DOHH2 (cell line): ENCODE results near the gene HNF1A.

Experiments used
- H3F3A ChIP-seq: fragments of 200-600 bp; sonication (generic), shearing (Covaris generic); 2 replicates; pipeline ENCODE4 v1.6.0; 2016; ENCODE audit warnings: antibody characterized with exemption, mild to moderate bottlenecking; ENCODE audit not compliant: control insufficient read depth, insufficient read depth
- H3K27ac ChIP-seq: fragments of 200-600 bp; sonication (generic); 2 replicates; pipeline ENCODE4 v1.5.1; 2014; ENCODE audit warnings: low read depth, mild to moderate bottlenecking, low read length, moderate library complexity
- H3K27me3 ChIP-seq: fragments of 200-600 bp; sonication (generic); 2 replicates; pipeline ENCODE4 v1.6.1; 2014; ENCODE audit warnings: mild to moderate bottlenecking, low read length, mixed read lengths; ENCODE audit not compliant: control insufficient read depth
- H3K36me3 ChIP-seq: fragments of 200-600 bp; sonication (generic); 2 replicates; pipeline ENCODE4 v1.6.1; 2014; ENCODE audit warnings: mild to moderate bottlenecking, low read length, moderate library complexity, mixed read lengths; ENCODE audit not compliant: control insufficient read depth
- H3K4me1 ChIP-seq: fragments of 200-600 bp; sonication (generic); 2 replicates; pipeline ENCODE4 v1.6.1; 2014; ENCODE audit warnings: mild to moderate bottlenecking, low read length, mixed read lengths; ENCODE audit not compliant: control insufficient read depth
- H3K4me2 ChIP-seq: fragments of 200-600 bp; sonication (generic); 2 replicates; pipeline ENCODE4 v1.6.0; 2014; ENCODE audit warnings: mild to moderate bottlenecking, low read length, moderate library complexity
- H3K4me3 ChIP-seq: fragments of 200-600 bp; sonication (generic); 2 replicates; pipeline ENCODE4 v1.5.1; 2014; ENCODE audit warnings: mild to moderate bottlenecking, low read length, mixed read lengths
- H3K79me2 ChIP-seq: fragments of 200-600 bp; sonication (generic); 2 replicates; pipeline ENCODE4 v1.6.1; 2014; ENCODE audit warnings: mild to moderate bottlenecking, low read length, mixed read lengths; ENCODE audit not compliant: control insufficient read depth
- H3K9me2 ChIP-seq: fragments of 200-600 bp; sonication (generic); replicated peaks from 2 replicates; pipeline ENCODE4 v1.6.1; 2014; ENCODE audit warnings: mild to moderate bottlenecking, low read length, mixed read lengths; ENCODE audit not compliant: control insufficient read depth
- H3K9me3 ChIP-seq: fragments of 200-600 bp; sonication (generic); 2 replicates; pipeline ENCODE4 v1.6.1; 2014; ENCODE audit warnings: antibody characterized with exemption, low read length, mixed read lengths; ENCODE audit not compliant: control insufficient read depth, insufficient read depth
- H4K20me1 ChIP-seq: fragments of 200-600 bp; sonication (generic); 2 replicates; pipeline ENCODE4 v1.6.0; 2014; ENCODE audit warnings: low read depth, mild to moderate bottlenecking, antibody characterized with exemption, low read length, moderate library complexity; ENCODE audit not compliant: control insufficient read depth, insufficient read depth
- CTCF ChIP-seq: fragments of 200-600 bp; sonication (generic); IDR thresholded peaks from one replicate; pipeline ENCODE4 v1.5.1; 2014; ENCODE audit warnings: antibody characterized with exemption, mild to moderate bottlenecking, low read depth, low read length; ENCODE audit not compliant: poor library complexity, severe bottlenecking
- EZH2phosphoT487 ChIP-seq: fragments of 200-600 bp; sonication (generic); IDR thresholded peaks from 2 replicates; pipeline ENCODE4 v1.6.1; 2017; ENCODE audit warnings: borderline replicate concordance, mild to moderate bottlenecking, antibody characterized with exemption, low read length, moderate library complexity, mixed read lengths

HNF1A gene

GRCh38 chr12:121021754-121022153, 43.4 kb downstream of the HNF1A start:
- Histone ChIP-seq H3K4me3 (no peak overlapping the region), H3K27ac (no peak overlapping the region), H3K4me2 (no peak overlapping the region), H3K9me2 (no peaks in the 10 kb centered on the region), H3K79me2 (no peaks in the 10 kb centered on the region), H3F3A (no peaks in the 10 kb centered on the region), H3K27me3 (peaks cover 1% of the 10 kb centered on the region), H3K9me3 (no peaks in the 10 kb centered on the region), H3K4me1 (no peaks in the 10 kb centered on the region), H4K20me1 (no peaks in the 10 kb centered on the region), H3K36me3 (no peaks in the 10 kb centered on the region)
- no peak for TF ChIP-seq EZH2phosphoT487

- no peaks in the 10 kb centered on the region for H3K4me1 ChIP-seq
- H3F3A ChIP-seq = no peaks in the 10 kb centered on the region
- no peaks in the 10 kb centered on the region for H3K9me2 ChIP-seq
- no peaks in the 10 kb centered on the region for H3K36me3 ChIP-seq
- no peaks in the 10 kb centered on the region for H4K20me1 ChIP-seq
- no peak overlapping the region for H3K4me2 ChIP-seq
- no peak for TF ChIP-seq CTCF
- no peaks in the 10 kb centered on the region for H3K9me3 ChIP-seq
- no peak overlapping the region for H3K27ac ChIP-seq
- no peak overlapping the region for H3K4me3 ChIP-seq
- H3K27me3 ChIP-seq = peaks cover 10% of the 10 kb centered on the region
- H3K79me2 ChIP-seq = no peaks in the 10 kb centered on the region
Observed at GRCh38 chr12:121022713-121023112, 44.4 kb downstream of the HNF1A start.

- Histone ChIP-seq H3K36me3 (no peaks in the 10 kb centered on the region), H3K9me3 (no peaks in the 10 kb centered on the region), H3K79me2 (no peaks in the 10 kb centered on the region), H3F3A (no peaks in the 10 kb centered on the region), H3K27ac (no peak overlapping the region), H3K4me1 (no peaks in the 10 kb centered on the region), H3K4me3 (no peak overlapping the region), H3K27me3 (peaks cover 13% of the 10 kb centered on the region), H4K20me1 (no peaks in the 10 kb centered on the region), H3K9me2 (no peaks in the 10 kb centered on the region), H3K4me2 (no peak overlapping the region)
- TF ChIP-seq EZH2phosphoT487 = no peak
- TF ChIP-seq CTCF = no peak
Observed at GRCh38 chr12:121023799-121024198, 45.5 kb downstream of the HNF1A start.

GRCh38 chr12:121025442-121026226, 47.3 kb downstream of the HNF1A start:
- Histone ChIP-seq H3K4me3 (no peak overlapping the region), H3K9me2 (no peaks in the 10 kb centered on the region), H3K36me3 (no peaks in the 10 kb centered on the region), H3K27me3 (peaks cover 13% of the 10 kb centered on the region), H3K4me1 (no peaks in the 10 kb centered on the region), H3K79me2 (no peaks in the 10 kb centered on the region), H3K9me3 (no peaks in the 10 kb centered on the region), H3K27ac (no peak overlapping the region), H3F3A (no peaks in the 10 kb centered on the region), H3K4me2 (no peak overlapping the region), H4K20me1 (no peaks in the 10 kb centered on the region)
- TF ChIP-seq CTCF = no peak
- TF ChIP-seq EZH2phosphoT487 = no peak
